NT2/D1 (cell line): Measurements from ENCODE around the gene SFTPB.

Experiments
- SUZ12 ChIP-seq: IDR thresholded peaks from 2 replicates; pipeline ENCODE4 v1.6.1; 2011; ENCODE audit not compliant: insufficient read length, insufficient read depth; ENCODE audit errors: extremely low read depth
- YY1 ChIP-seq: IDR thresholded peaks from 2 replicates; pipeline ENCODE4 v1.6.1; 2011; ENCODE audit not compliant: insufficient read length, insufficient read depth
- ZNF274 ChIP-seq: IDR thresholded peaks from 2 replicates; pipeline ENCODE4 v1.6.1; 2011; ENCODE audit warnings: mild to moderate bottlenecking, low read depth, low read length

DNA sequence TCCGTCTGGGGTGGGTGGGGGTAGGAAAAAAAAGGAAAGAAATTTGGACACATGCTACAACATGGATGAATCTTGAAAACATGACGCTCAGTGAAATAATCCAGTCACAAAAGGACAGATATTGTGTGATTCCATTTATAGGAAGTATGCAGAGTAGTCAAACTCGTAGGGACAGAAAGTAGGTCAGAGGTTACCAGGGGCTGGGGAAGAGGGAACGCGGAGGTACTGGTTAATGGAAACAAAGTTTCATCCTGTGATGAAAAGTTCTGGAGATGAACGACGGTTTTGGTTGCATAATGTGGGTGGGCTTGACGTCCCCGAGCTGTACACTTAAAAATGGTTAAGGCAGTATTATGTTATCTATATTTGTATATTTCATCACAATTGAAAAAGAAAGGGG lies 4.5 kb upstream of the SFTPB start:
- TF ChIP-seq ZNF274 (no peak), SUZ12 (no peak), YY1 (no peak)
